HepG2 (cell line): ENCODE data around the gene STX4. TPM values are rescaled to one million over a fixed set of nuclear protein-coding genes. Genes with fewer than 3 reads are reported as not detected.

Experiments used
- ARID2 ChIP-seq: sonication (generic); formaldehyde crosslinking; IDR thresholded peaks from 2 replicates; pipeline ENCODE4 v1.8.1; 2022; ENCODE audit warnings: mild to moderate bottlenecking, missing genetic modification reagents, borderline replicate concordance
- ASH2L ChIP-seq: fragments of 300-600, 200-600 bp; sonication (generic); IDR thresholded peaks from 2 replicates; pipeline ENCODE4 v1.7.0; 2017; ENCODE audit warnings: low read depth, mild to moderate bottlenecking, moderate library complexity, mixed read lengths, low read length; ENCODE audit not compliant: insufficient read length
- MLXIP ChIP-seq: sonication (generic); formaldehyde crosslinking; IDR thresholded peaks from 2 replicates; pipeline ENCODE4 v1.9.0; 2021; ENCODE audit warnings: missing genetic modification reagents, borderline replicate concordance
- MZF1 ChIP-seq: sonication (generic); formaldehyde crosslinking; IDR thresholded peaks from 2 replicates; pipeline ENCODE4 v1.8.1; 2023; ENCODE audit warnings: mild to moderate bottlenecking, missing genetic modification reagents, borderline replicate concordance
- PLRG1 ChIP-seq: fragments of 450-650 bp; conservative IDR thresholded peaks from 2 replicates; pipeline ENCODE4 v1.6.1; 2016
- SIN3A ChIP-seq: IDR thresholded peaks from 2 replicates; pipeline ENCODE4 v1.6.1; 2011; ENCODE audit warnings: low read depth, mild to moderate bottlenecking, control low read depth, low read length, borderline replicate concordance
- SNAI1 ChIP-seq: sonication (generic); formaldehyde crosslinking; IDR thresholded peaks from 2 replicates; pipeline ENCODE4 v1.5.0; 2020; ENCODE audit warnings: mild to moderate bottlenecking, missing genetic modification reagents, borderline replicate concordance
- SOX5 ChIP-seq: IDR thresholded peaks from 2 replicates; pipeline ENCODE4 v1.6.1; 2016; ENCODE audit warnings: borderline replicate concordance
- TFAP4 ChIP-seq: sonication (generic); IDR thresholded peaks from 2 replicates; pipeline ENCODE4 v1.6.1; 2016; ENCODE audit warnings: low read depth, borderline replicate concordance
- XBP1 ChIP-seq: sonication (generic); formaldehyde crosslinking; IDR thresholded peaks from 2 replicates; pipeline ENCODE4 v1.5.0; 2020; ENCODE audit warnings: missing genetic modification reagents
- ZBTB42 ChIP-seq: sonication (generic); formaldehyde crosslinking; IDR thresholded peaks from 2 replicates; pipeline ENCODE4 v1.5.0; 2020; ENCODE audit warnings: mild to moderate bottlenecking, missing genetic modification reagents
- ZNF362 ChIP-seq: sonication (generic); formaldehyde crosslinking; IDR thresholded peaks from 2 replicates; pipeline ENCODE4 v1.4.0; 2020; ENCODE audit warnings: missing genetic modification reagents, mild to moderate bottlenecking, borderline replicate concordance
- ZNF431 ChIP-seq: sonication (generic); formaldehyde crosslinking; IDR thresholded peaks from 2 replicates; pipeline ENCODE4 v1.9.0; 2022; ENCODE audit warnings: missing genetic modification reagents, low read depth, mild to moderate bottlenecking, borderline replicate concordance
- ZNF724P ChIP-seq: sonication (generic); formaldehyde crosslinking; IDR thresholded peaks from 2 replicates; pipeline ENCODE4 v1.8.0; 2022; ENCODE audit warnings: missing genetic modification reagents, borderline replicate concordance
- ZNF776 ChIP-seq: sonication (generic); formaldehyde crosslinking; IDR thresholded peaks from 2 replicates; pipeline ENCODE4 v1.4.0; 2020; ENCODE audit warnings: mild to moderate bottlenecking, missing genetic modification reagents
- ZNF800 ChIP-seq: sonication (generic); formaldehyde crosslinking; IDR thresholded peaks from 2 replicates; pipeline ENCODE4 v1.4.0; 2020; ENCODE audit warnings: missing genetic modification reagents
- polyA plus RNA-seq, 8 experiments: library from polyadenylated mRNA; depleted of rRNA in 3 of 8; stranded (reverse) in 7 of 8; unstranded in 1 of 8; fragments of >200 nt; fragmentation: Illumina TruSeq in 4 of 8; extraction: Trizol in 4 of 8; gene quantifications; 2 replicates each; pipeline versions ENCODE4 v1.2.1 to v1.2.3, GENCODE V29; 2011 to 2016; ENCODE audit warnings: low read depth in 4 of 8, missing spikeins in 1 of 8, mixed read lengths in 1 of 8; ENCODE audit not compliant: insufficient read depth in 1 of 8
- total RNA-seq, 5 experiments: library from RNA; depleted of rRNA; stranded (reverse); fragments of >200 nt; fragmentation: Illumina TruSeq; extraction: Trizol; gene quantifications; 2 replicates each; pipeline ENCODE4 v1.2.3, GENCODE V29; 2016; ENCODE audit warnings: low read depth in 1 of 5
- TF ChIP-seq, protein P1 (sequence below): sonication (generic); formaldehyde crosslinking; IDR thresholded peaks from 2 replicates; pipeline ENCODE4 v1.5.0; 2020; ENCODE audit warnings: missing genetic modification reagents
- TF ChIP-seq, protein P2 (sequence below): sonication (generic); formaldehyde crosslinking; IDR thresholded peaks from 2 replicates; pipeline ENCODE4 v1.4.0; 2020; ENCODE audit warnings: mild to moderate bottlenecking, missing genetic modification reagents

STX4 gene
- total and polyA plus RNA-seq, 2 of the 13 experiments (the other 11 are each of a cell fraction or from before 2014, with no cell fraction given): 29.2 to 34.6 TPM

- TF ChIP-seq MLXIP (CRISPR knock-in tag) (no peak), ASH2L (no peak), ZNF800 (CRISPR knock-in tag) (no peak), PLRG1 (no peak), TFAP4 (no peak), ZNF776 (CRISPR knock-in tag) (0 out of 2 replicates have a peak, but pooled peaks have one; percentile 49), XBP1 (no peak), ZBTB42 (CRISPR knock-in tag) (peak; percentile 50), ZNF431 (CRISPR knock-in tag) (peak; percentile 53; the same call in 1 of the 2 replicates), MZF1 (CRISPR knock-in tag) (no peak), SIN3A (no peak), ZNF362 (CRISPR knock-in tag) (no peak), SNAI1 (CRISPR knock-in tag) (no peak; the same call in 1 of the 2 replicates), ARID2 (CRISPR knock-in tag) (no peak; the same call in 1 of the 2 replicates), SOX5 (no peak), ZNF724P (CRISPR knock-in tag) (no peak)
- TF ChIP-seq, protein P1, sequence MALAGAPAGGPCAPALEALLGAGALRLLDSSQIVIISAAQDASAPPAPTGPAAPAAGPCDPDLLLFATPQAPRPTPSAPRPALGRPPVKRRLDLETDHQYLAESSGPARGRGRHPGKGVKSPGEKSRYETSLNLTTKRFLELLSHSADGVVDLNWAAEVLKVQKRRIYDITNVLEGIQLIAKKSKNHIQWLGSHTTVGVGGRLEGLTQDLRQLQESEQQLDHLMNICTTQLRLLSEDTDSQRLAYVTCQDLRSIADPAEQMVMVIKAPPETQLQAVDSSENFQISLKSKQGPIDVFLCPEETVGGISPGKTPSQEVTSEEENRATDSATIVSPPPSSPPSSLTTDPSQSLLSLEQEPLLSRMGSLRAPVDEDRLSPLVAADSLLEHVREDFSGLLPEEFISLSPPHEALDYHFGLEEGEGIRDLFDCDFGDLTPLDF: peak; percentile 21; the same call in 1 of the 2 replicates
- TF ChIP-seq, protein P2, sequence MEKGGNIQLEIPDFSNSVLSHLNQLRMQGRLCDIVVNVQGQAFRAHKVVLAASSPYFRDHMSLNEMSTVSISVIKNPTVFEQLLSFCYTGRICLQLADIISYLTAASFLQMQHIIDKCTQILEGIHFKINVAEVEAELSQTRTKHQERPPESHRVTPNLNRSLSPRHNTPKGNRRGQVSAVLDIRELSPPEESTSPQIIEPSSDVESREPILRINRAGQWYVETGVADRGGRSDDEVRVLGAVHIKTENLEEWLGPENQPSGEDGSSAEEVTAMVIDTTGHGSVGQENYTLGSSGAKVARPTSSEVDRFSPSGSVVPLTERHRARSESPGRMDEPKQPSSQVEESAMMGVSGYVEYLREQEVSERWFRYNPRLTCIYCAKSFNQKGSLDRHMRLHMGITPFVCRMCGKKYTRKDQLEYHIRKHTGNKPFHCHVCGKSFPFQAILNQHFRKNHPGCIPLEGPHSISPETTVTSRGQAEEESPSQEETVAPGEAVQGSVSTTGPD (CRISPR knock-in tag): no peak
Measured at GRCh38 chr16:30984669-30985400, 48.5 kb upstream of the STX4 start, which contains the start of gene HSD3B7 (continued).
